HG03135 (cell line): ENCODE results near the gene SETD2.
"Not testable (repeated sequence)": the region's sequence is repeated elsewhere in the genome, so short reads cannot be mapped to it uniquely, and the experiment has no call there.

Experiments used
- ATAC-seq: cut with Tn5 transposase; IDR thresholded peaks from one replicate; pipeline ENCODE4 v1.9.1; 2021; ENCODE audit warnings: mild to moderate bottlenecking, moderate library complexity; ENCODE audit not compliant: unreplicated experiment

Gene SETD2

GRCh38 chr3:47042231-47042791 lies 121.6 kb downstream of the SETD2 start:
- ATAC-seq: no peak

GRCh38 chr3:47041114-47041513 lies 122.8 kb downstream of the SETD2 start:
- ATAC-seq: no peak

GRCh38 chr3:47037302-47037701 lies 126.6 kb downstream of the SETD2 start:
- ATAC-seq: not testable (repeated sequence)

DNA sequence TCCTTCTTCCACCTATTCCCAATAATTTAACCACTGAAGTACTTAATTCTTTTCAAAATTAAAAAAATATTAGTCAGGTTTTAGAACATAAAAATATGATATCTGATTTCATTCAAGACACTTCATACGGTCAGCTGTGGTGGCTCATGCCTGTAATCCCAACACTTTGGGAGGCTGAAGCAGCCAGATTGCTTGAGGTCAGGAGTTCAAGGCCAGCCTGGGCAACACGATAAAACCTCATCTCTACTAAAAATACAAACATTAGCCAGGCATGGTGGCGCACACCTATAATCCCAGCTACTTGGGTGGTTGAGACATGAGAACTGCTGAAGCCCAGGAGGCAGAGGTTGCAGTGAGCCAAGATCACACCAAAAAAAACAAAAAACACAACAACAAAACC lies 127.8 kb downstream of the SETD2 start:
- no peak for ATAC-seq

- no peak for ATAC-seq
Observed at GRCh38 chr3:47035645-47036044, 128.3 kb downstream of the SETD2 start.

- ATAC-seq: no peak
Observed at GRCh38 chr3:47034868-47035489, 128.9 kb downstream of the SETD2 start.

DNA sequence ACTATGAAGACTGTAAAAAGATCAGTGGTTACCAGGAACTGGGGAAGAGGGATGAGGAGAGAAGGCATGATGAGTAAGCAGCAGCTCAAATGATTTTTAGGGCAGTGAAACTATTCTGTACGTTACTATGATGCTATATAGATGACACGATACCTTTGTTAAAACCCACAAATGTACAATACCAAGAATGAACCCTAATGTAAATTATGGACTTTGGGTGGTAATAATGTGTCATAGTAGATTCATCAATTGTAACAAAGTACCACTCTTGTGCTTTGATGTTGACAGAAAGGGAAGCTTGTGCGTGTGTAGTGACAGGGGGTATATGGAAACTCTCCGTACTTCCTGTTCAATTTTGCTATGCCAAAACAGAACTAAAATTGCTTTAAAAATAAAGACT lies 132.9 kb downstream of the SETD2 start:
- not testable (repeated sequence) for ATAC-seq

DNA sequence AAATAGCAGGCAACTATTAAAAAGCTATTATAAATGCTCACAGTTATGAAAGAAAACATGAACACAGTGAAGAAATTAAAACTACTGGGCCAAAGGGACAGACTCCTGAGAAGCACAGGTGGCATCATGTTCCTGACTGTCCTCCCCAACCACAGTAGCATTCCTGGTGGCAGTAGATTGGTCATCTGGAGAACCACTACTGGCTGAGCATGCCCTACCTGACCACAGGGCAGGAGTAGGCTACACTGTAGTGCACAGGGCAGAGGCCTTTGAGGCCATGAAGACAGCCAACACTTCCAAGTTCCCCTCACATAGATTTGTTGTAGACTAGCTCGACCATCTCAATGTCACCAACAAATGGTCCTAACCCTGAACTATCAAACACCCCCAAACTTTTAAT lies 135.2 kb downstream of the SETD2 start:
- ATAC-seq: no peak

GRCh38 chr3:47028146-47028545 lies 135.8 kb downstream of the SETD2 start:
- ATAC-seq: no peak

DNA sequence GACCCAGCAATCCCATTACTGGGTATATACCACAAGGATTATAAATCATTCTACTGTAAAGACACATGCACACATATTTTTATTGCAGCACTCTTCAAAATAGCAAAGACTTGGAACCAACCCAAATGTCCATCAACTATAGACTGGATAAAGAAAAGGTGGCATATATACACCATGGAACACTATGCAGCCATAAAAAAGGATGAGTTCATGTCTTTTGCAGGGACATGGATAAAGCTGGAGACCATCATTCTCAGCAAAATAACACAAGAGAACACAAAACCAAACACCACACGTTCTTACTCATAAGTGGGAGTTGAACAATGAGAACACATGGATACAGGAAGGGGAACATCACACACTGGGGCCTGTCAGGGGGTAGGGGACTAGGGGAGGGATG lies 137.5 kb downstream of the SETD2 start:
- ATAC-seq: not testable (repeated sequence)

DNA sequence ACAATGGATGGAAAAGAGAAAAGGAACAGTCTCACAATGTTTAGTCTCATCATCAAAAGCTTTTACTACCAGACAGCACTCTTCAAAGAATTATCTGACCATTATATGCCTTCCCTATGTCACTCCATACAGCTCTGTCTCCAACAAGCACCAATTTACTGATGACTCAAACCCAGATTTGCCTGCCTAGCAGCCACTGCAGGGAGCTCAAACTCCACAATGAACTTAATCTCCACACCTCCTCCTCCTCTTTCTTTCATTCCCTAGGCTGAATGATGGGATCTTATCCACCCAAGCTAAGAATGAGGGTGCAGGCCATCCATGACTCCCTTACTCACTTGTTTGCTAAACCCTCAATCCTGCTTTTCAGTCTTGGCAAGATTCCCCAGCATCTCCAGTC lies 139.0 kb downstream of the SETD2 start:
- ATAC-seq: no peak

DNA sequence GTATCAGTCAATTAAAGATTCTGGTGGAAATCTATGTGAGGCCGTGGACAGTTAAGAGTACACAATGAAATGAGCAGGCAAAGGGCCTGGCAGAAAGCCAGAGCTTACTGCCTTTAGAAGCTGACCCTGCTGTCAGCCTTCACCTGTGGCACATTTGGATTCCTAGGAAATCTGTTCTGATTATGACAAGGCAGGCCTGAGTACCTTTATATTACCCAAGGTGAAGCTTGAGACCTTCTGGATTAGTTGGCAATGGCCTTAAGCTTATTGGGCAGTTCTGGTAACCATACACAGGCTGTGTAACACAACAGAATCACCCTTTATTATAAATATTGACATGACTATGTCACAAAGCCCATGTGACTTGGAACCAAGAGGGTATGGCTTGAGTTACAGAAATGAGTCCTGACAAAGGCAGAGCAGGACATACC lies 141.3 kb downstream of the SETD2 start:
- no peak for ATAC-seq

- no peak for ATAC-seq
Observed at GRCh38 chr3:47020311-47020710, 143.6 kb downstream of the SETD2 start.

DNA sequence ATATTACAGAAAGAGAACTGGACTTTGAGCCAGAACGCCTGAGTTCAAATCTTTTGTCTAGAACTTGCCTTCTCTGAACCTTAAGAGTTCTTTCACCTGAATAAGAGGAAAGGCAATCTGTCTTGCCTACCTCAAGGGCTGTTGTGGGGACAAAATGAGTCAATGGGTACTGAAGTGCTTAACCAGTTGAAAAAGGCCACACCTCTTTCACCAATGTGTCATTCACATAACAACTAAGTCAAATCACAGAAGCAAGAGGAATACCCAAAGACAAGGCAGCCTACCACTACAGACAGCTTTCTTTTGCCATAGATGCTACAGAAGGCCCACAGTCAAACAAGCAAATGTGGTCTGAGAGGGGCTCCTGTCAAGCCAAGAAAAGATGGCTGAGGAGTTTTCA lies 144.7 kb downstream of the SETD2 start:
- ATAC-seq: no peak

GRCh38 chr3:47018269-47018611 lies 145.7 kb downstream of the SETD2 start:
- no peak for ATAC-seq

- ATAC-seq: no peak
Observed at GRCh38 chr3:47017504-47018268, 146.2 kb downstream of the SETD2 start.

DNA sequence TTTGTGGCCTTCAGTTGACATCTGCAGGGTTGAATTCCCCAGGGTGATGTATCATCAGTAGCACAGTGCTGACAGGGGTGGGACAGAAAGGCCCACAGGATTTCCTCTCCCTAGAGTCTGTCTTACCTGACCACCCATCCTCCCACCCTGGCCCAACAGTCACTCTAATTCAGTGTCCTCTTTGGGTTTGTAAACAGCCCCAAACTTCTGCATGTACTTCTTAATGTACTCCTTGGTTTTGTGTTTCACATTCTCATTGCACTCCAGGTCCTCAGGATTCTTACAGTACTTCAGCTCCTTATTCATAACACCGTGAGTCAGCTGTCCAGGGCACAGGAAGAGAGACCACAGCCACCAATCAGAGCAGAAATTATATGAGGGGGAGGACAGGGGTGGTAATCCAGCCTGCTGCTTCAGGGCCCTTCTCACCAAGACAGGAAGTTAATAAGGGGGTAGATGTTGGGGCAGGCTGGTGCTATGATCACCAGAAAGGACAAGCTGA lies 146.9 kb downstream of the SETD2 start:
- ATAC-seq: peak; percentile 56

- ATAC-seq: no peak
Observed at GRCh38 chr3:47016086-47016933, 147.6 kb downstream of the SETD2 start.

DNA sequence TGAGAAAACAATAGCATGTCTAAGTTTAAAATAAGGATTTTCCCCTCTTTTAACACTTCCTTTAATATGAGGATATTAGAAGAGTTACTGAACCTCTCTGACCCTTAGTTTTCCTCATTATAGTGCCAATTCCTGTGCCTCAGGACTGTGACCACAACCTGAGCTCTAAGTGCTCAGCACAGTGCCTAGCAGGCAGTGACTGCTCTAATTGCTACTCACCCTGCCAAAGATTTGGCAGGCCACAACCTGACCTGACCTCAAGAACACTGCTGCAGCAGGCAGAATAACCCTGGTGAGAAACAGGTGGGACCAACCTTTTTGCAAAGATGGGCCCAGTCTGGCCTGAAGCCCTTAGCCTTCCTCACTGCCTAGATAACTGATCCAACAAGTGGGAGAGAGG lies 148.8 kb downstream of the SETD2 start:
- ATAC-seq: no peak

DNA sequence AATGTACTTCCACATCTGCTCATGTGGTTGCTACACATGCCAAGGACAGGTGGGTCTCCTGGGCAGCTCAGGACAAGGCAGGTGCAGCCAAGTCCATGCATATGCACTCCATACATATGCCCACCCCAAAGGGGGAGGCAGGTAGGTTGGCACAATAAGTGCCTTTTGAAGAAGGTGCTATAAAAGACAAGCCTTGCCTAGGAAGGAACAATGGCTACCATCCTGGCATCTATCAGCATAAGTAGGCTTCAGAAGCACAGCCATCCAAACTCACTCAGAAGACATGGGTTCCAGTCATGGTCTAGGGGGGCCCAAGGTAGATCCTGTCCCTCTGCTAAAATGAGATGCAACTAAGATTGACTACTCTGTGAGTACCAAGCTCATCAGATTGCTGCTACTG lies 149.9 kb downstream of the SETD2 start:
- no peak for ATAC-seq

- no peak for ATAC-seq
Observed at GRCh38 chr3:47013231-47013630, 150.7 kb downstream of the SETD2 start.
